K562 (cell line): ENCODE measurements around the gene USP13. TPM values are rescaled to one million over a fixed set of nuclear protein-coding genes. Genes with fewer than 3 reads are reported as not detected.
A peak's percentile ranks its signal among the peaks of the same experiment; 100 is the strongest.
"Not testable (repeated sequence)": the region's sequence is repeated elsewhere in the genome, so short reads cannot be mapped to it uniquely, and the experiment has no call there.

Experiments used
- ATAC-seq: fragments of 200-7000 bp; cut with Tn5 transposase; 3 replicates; pipeline ENCODE4 v1.9.1; 2020; ENCODE audit warnings: moderate library complexity
- BruUV-seq: library from RNA; stranded (reverse); fragments of 400-500 nt; replicated peaks from 2 replicates; lab custom pipeline; 2021; lab: Mats Ljungman, UMichigan
- CTCF ChIA-PET: fragments of 300-600 bp; formaldehyde crosslinking; extraction: SDS; loops from one replicate; lab custom pipeline; 2021; ENCODE audit warnings: low intra/inter-chr PET ratio; lab: Yijun Ruan, JAX
- POLR2A ChIA-PET: fragments of 300-600, 350-650 bp; sonication (Branson Sonifier 250); formaldehyde crosslinking; extraction: SDS; loops from one replicate; lab custom pipeline; 2021; ENCODE audit warnings: antibody characterized with exemption, inconsistent platforms; lab: Yijun Ruan, JAX
- DNase-seq, 4 experiments: peaks; one replicate each; pipeline versions ENCODE4 v3.0.0 to v3.0.0-alpha.2; 2011 to 2018; ENCODE audit warnings: low spot score in 3 of 4, mixed read lengths in 3 of 4; ENCODE audit errors: extremely low read depth in 1 of 4
- FAIRE-seq: peaks from 2 replicates; lab custom pipeline; 2011; peaks lifted over from hg19 to GRCh38; lab: Jason Lieb, UNC
- H2AFZ ChIP-seq: 2 replicates; pipeline ENCODE4 v1.6.0; 2011; ENCODE audit warnings: low read depth, low read length, control low read depth, inconsistent platforms
- H3K27ac ChIP-seq: fragments of 200-600 bp; 3 replicates; pipeline ENCODE4 v1.8.0; 2011; ENCODE audit warnings: low read depth, mild to moderate bottlenecking, control low read depth, inconsistent platforms, low read length, moderate library complexity, mixed read lengths; ENCODE audit errors: extremely low read depth
- H3K27me3 ChIP-seq, 2 experiments: fragments of 300-600 bp in 1 of 2; 2 replicates in 1 of 2; 3 replicates in 1 of 2; pipeline versions ENCODE4 v1.6.0 to v1.8.0; 2011; ENCODE audit warnings: inconsistent platforms in 2 of 2, low read length in 2 of 2, mild to moderate bottlenecking in 1 of 2, mixed read lengths in 1 of 2, moderate library complexity in 1 of 2; ENCODE audit not compliant: control insufficient read depth in 2 of 2, insufficient read depth in 2 of 2
- H3K36me3 ChIP-seq: fragments of 300-600 bp; 3 replicates; pipeline ENCODE4 v1.8.0; 2011; ENCODE audit warnings: mild to moderate bottlenecking, low read length, inconsistent platforms; ENCODE audit not compliant: control insufficient read depth, insufficient read depth
- H3K4me1 ChIP-seq, 2 experiments: fragments of 200-600 bp in 1 of 2; replicated peaks in 1 of 2; 2 replicates in 1 of 2; 3 replicates in 1 of 2; pipeline versions ENCODE4 v1.5.1 to v1.8.0; 2011; ENCODE audit warnings: inconsistent platforms in 2 of 2, low read length in 2 of 2, mild to moderate bottlenecking in 1 of 2, mixed read lengths in 1 of 2, moderate library complexity in 1 of 2; ENCODE audit not compliant: control insufficient read depth in 2 of 2, insufficient read depth in 2 of 2
- H3K4me2 ChIP-seq: 2 replicates; pipeline ENCODE4 v1.6.1; 2011; ENCODE audit warnings: low read length, control low read depth, inconsistent platforms, mixed read lengths; ENCODE audit not compliant: insufficient read depth
- H3K4me3 ChIP-seq: fragments of 200-600 bp; sonication (generic), shearing (Covaris generic); 2 replicates; pipeline ENCODE4 v1.5.1; 2016; ENCODE audit warnings: control low read depth, inconsistent platforms
- H3K79me2 ChIP-seq: fragments of 200-600 bp; 3 replicates; pipeline ENCODE4 v1.8.0; 2011; ENCODE audit warnings: low read length, inconsistent platforms; ENCODE audit not compliant: control insufficient read depth, insufficient read depth
- H3K9ac ChIP-seq, 2 experiments: 2 replicates each; pipeline versions ENCODE4 v1.6.0 to v1.6.1; 2011; ENCODE audit warnings: low read depth in 2 of 2, low read length in 2 of 2, control low read depth in 1 of 2, inconsistent platforms in 1 of 2, mild to moderate bottlenecking in 1 of 2, mixed read lengths in 1 of 2; ENCODE audit not compliant: insufficient read depth in 1 of 2
- H3K9me1 ChIP-seq: one replicate; pipeline ENCODE4 v1.6.0; 2011; ENCODE audit warnings: inconsistent platforms, mild to moderate bottlenecking, low read length, moderate library complexity; ENCODE audit not compliant: control insufficient read depth, insufficient read depth
- H3K9me3 ChIP-seq: replicated peaks from 2 replicates; pipeline ENCODE4 v1.5.1; 2011; ENCODE audit warnings: low read depth, low read length, inconsistent platforms; ENCODE audit not compliant: control insufficient read depth, insufficient read depth
- H4K20me1 ChIP-seq: replicated peaks from 2 replicates; pipeline ENCODE4 v1.6.1; 2011; ENCODE audit warnings: low read length, inconsistent platforms, mixed read lengths; ENCODE audit not compliant: control insufficient read depth, insufficient read depth
- CEBPB ChIP-seq: fragments of 450-650 bp; IDR thresholded peaks from 2 replicates; pipeline ENCODE4 v1.6.1; 2016; ENCODE audit warnings: missing genetic modification characterization, missing compliant biosample characterization
- TSC22D4 ChIP-seq: fragments of 450-650 bp; IDR thresholded peaks from 2 replicates; pipeline ENCODE4 v1.6.1; 2016; ENCODE audit warnings: missing genetic modification characterization, missing biosample characterization, control low read depth
- WGBS: fragments of 100-300 bp; shearing (Covaris generic); methylation state at CpG from one replicate; pipeline ENCODE4 v1.1.6; 2016; ENCODE audit warnings: low coverage, mixed read lengths; ENCODE audit not compliant: insufficient coverage; ENCODE audit errors: missing lambda C conversion rate; 5-methylcytosine and 5-hydroxymethylcytosine counted together
- in situ Hi-C: fragments of 300-500 bp; cut with MboI; formaldehyde crosslinking; loops from 4 replicates; pipeline ENCODE4 v1.15.0; 2018; ENCODE audit warnings: inconsistent platforms, mixed read lengths
- intact Hi-C: fragments of 100-400 bp; cut with micrococcal nuclease; formaldehyde crosslinking; loops from 2 replicates; pipeline ENCODE4 v1.14.2; 2022
- polyA plus RNA-seq, 8 experiments: library from polyadenylated mRNA; depleted of rRNA in 4 of 8; stranded (reverse) in 5 of 8; unstranded in 3 of 8; fragments of >200 nt; fragmentation: Nextera tagmentation in 2 of 8; fragmentation: Illumina TruSeq in 1 of 8; extraction: Ambion mirVana in 2 of 8; extraction: Trizol in 1 of 8; gene quantifications; 2 replicates each; pipeline versions ENCODE4 v1.2.1 to v1.2.3, GENCODE V29; 2011 to 2014; ENCODE audit warnings: inconsistent platforms in 1 of 8, missing spikeins in 1 of 8
- total RNA-seq, 7 experiments: library from RNA; depleted of rRNA in 6 of 7; stranded (reverse); fragments of >200 nt in 6 of 7; fragmentation: Illumina TruSeq in 2 of 7; extraction: Trizol in 2 of 7; gene quantifications; 2 replicates each; pipeline versions ENCODE4 v1.2.1 to v1.2.3, GENCODE V29; 2011 to 2021; ENCODE audit warnings: low replicate concordance in 1 of 7
- TF ChIP-seq, protein P1 (sequence below): fragments of 450-650 bp; IDR thresholded peaks from 2 replicates; pipeline ENCODE4 v1.6.1; 2017; ENCODE audit warnings: antibody characterized with exemption

Gene USP13
- total and polyA plus RNA-seq, 9 of the 15 experiments (the other 6 are each of a cell fraction or from before 2014, with no cell fraction given): 0.11 to 2.3 (median 0.51) TPM

GRCh38 chr3:179682426-179683080 lies 29.7 kb downstream of the USP13 start:
- BruUV-seq: no TSS peak
- 36% methylated on average over 4 of the region's 4 CpGs for WGBS
- no peaks in the 10 kb centered on the region for H3K9me1 ChIP-seq
- peaks cover 0 to 7% of the 10 kb centered on the region in 2 experiments; a peak in 1 of 5 replicates for H3K27me3 ChIP-seq
- intact Hi-C loops (no loop called here), in situ Hi-C loops (no loop called here)
- POLR2A ChIA-PET: no interaction called here
- FAIRE-seq (no peak), DNase-seq (no peak)
- CTCF ChIA-PET: no interaction called here
- no peaks in the 10 kb centered on the region for H3K9me3 ChIP-seq
- no peak overlapping the region for H3K4me2 ChIP-seq
- H3K79me2 ChIP-seq: no peaks in the 10 kb centered on the region
- H3K36me3 ChIP-seq: no peaks in the 10 kb centered on the region
- H3K4me1 ChIP-seq: peaks cover 3 to 5% of the 10 kb centered on the region in 2 experiments; a peak in 2 of 5 replicates
- no peak overlapping the region for H2AFZ ChIP-seq
- H3K9ac ChIP-seq: no peak overlapping the region
- no peak overlapping the region for H3K27ac ChIP-seq
- TF ChIP-seq, protein P1, sequence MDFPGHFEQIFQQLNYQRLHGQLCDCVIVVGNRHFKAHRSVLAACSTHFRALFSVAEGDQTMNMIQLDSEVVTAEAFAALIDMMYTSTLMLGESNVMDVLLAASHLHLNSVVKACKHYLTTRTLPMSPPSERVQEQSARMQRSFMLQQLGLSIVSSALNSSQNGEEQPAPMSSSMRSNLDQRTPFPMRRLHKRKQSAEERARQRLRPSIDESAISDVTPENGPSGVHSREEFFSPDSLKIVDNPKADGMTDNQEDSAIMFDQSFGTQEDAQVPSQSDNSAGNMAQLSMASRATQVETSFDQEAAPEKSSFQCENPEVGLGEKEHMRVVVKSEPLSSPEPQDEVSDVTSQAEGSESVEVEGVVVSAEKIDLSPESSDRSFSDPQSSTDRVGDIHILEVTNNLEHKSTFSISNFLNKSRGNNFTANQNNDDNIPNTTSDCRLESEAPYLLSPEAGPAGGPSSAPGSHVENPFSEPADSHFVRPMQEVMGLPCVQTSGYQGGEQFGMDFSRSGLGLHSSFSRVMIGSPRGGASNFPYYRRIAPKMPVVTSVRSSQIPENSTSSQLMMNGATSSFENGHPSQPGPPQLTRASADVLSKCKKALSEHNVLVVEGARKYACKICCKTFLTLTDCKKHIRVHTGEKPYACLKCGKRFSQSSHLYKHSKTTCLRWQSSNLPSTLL: no peak
- TF ChIP-seq TSC22D4: no peak
- TF ChIP-seq, all 486 proteins: peak for 0
- no peaks in the 10 kb centered on the region for H4K20me1 ChIP-seq
- no peak overlapping the region for H3K4me3 ChIP-seq
- ATAC-seq: no peak

DNA sequence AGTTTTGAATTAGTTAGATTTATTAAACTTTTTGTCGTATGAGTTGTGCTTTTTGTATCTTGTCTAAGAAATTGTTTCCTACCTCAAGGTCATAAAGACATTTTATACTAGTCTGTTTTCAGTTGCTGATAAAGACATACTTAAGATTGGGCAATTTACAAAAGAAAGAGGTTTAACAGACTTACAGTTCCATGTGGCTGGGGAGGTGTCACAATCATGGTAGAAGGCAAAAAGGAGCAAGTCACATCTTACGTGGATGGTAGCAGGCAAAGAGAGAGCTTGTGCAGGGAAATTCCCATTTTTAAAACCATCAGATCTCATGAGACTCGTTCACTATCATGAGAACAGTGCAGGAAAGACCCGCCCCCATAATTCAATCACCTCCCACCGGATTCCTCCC lies 30.4 kb downstream of the USP13 start:
- intact Hi-C loops, H3K4me2 ChIP-seq, H3K4me3 ChIP-seq, ATAC-seq, in situ Hi-C loops, FAIRE-seq, CTCF ChIA-PET, H3K4me1 ChIP-seq, H4K20me1 ChIP-seq, POLR2A ChIA-PET, H3K27me3 ChIP-seq, H2AFZ ChIP-seq, H3K27ac ChIP-seq, DNase-seq, H3K9me3 ChIP-seq, H3K9me1 ChIP-seq, H3K79me2 ChIP-seq, BruUV-seq, H3K36me3 ChIP-seq, H3K9ac ChIP-seq: not testable (repeated sequence)
- WGBS: 19% methylated on average over 5 of the region's 5 CpGs
- TF ChIP-seq CEBPB (tag): peak; percentile 47
